CD4-positive, alpha-beta memory T cell (primary cell): Measurements from ENCODE around the gene ANGEL2. TPM values are rescaled to one million over a fixed set of nuclear protein-coding genes. Genes with fewer than 3 reads are reported as not detected.

Source experiments
- CTCF ChIA-PET: fragments of 350-600 bp; sonication (Branson Sonifier 250); formaldehyde crosslinking; loops from one replicate; lab custom pipeline; 2021; ENCODE audit warnings: inconsistent platforms; ENCODE audit not compliant: partially characterized antibody; lab: Charles Lee
- POLR2A ChIA-PET: fragments of 350-600 bp; sonication (Branson Sonifier 250); formaldehyde crosslinking; loops from one replicate; lab custom pipeline; 2021; ENCODE audit not compliant: partially characterized antibody; lab: Charles Lee
- DNase-seq, 5 donors: peaks; one replicate each; pipeline versions ENCODE4 v3.0.0 to v3.0.0-alpha.2; 2020 to 2022; ENCODE audit warnings: mixed read lengths in 1 of 5
- H3K27ac ChIP-seq: one replicate; pipeline ENCODE4 v1.7.0; 2013; ENCODE audit warnings: low read depth, low read length
- H3K27me3 ChIP-seq: 2 replicates; pipeline ENCODE4 v1.7.0; 2013; ENCODE audit warnings: mild to moderate bottlenecking, low read length, moderate library complexity; ENCODE audit not compliant: insufficient read depth
- H3K36me3 ChIP-seq: 2 replicates; pipeline ENCODE4 v1.7.0; 2013; ENCODE audit warnings: mild to moderate bottlenecking, low read length, moderate library complexity; ENCODE audit not compliant: insufficient read depth
- H3K4me1 ChIP-seq: 2 replicates; pipeline ENCODE4 v1.7.0; 2013; ENCODE audit warnings: mild to moderate bottlenecking, low read length, moderate library complexity; ENCODE audit not compliant: insufficient read depth
- H3K4me3 ChIP-seq, 2 donors: one replicate each; pipeline ENCODE4 v1.7.0; 2013; ENCODE audit warnings: low read length in 2 of 2, mild to moderate bottlenecking in 1 of 2
- H3K9me3 ChIP-seq, 2 donors: one replicate each; pipeline ENCODE4 v1.7.0; 2013; ENCODE audit warnings: low read length in 2 of 2, control low read depth in 1 of 2; ENCODE audit not compliant: control insufficient read depth in 1 of 2
- H3K27ac Mint-ChIP-seq, 7 donors: one replicate each; pipeline ENCODE4 v1.8.0; 2020 to 2021; ENCODE audit warnings: mixed read lengths in 7 of 7, mild to moderate bottlenecking in 6 of 7, inconsistent platforms in 3 of 7, moderate library complexity in 3 of 7
- H3K27me3 Mint-ChIP-seq, 2 donors: one replicate each; pipeline ENCODE4 v1.8.0; 2020 to 2021; ENCODE audit warnings: mixed read lengths in 2 of 2
- H3K36me3 Mint-ChIP-seq, 2 donors: one replicate each; pipeline ENCODE4 v1.8.0; 2020 to 2021; ENCODE audit warnings: mixed read lengths in 2 of 2, inconsistent platforms in 1 of 2, mild to moderate bottlenecking in 1 of 2
- H3K4me1 Mint-ChIP-seq, 4 donors: one replicate each; pipeline ENCODE4 v1.8.0; 2020 to 2021; ENCODE audit warnings: mixed read lengths in 4 of 4, mild to moderate bottlenecking in 1 of 4
- H3K4me3 Mint-ChIP-seq, 8 donors: one replicate each; pipeline ENCODE4 v1.8.0; 2020 to 2021; ENCODE audit warnings: mixed read lengths in 8 of 8, mild to moderate bottlenecking in 7 of 8, moderate library complexity in 6 of 8, inconsistent platforms in 3 of 8
- H3K9me3 Mint-ChIP-seq, 8 donors: one replicate each; pipeline ENCODE4 v1.8.0; 2020 to 2021; ENCODE audit warnings: mixed read lengths in 8 of 8, mild to moderate bottlenecking in 5 of 8, inconsistent platforms in 3 of 8, moderate library complexity in 1 of 8
- intact Hi-C: fragments of 100-400 bp; cut with micrococcal nuclease; formaldehyde crosslinking; loops from one replicate; pipeline ENCODE4 v1.15.1; 2023
- polyA plus RNA-seq, 2 donors: library from polyadenylated mRNA; unstranded; fragments of 300-500 nt; fragmentation: Illumina TruSeq; gene quantifications; one replicate each; pipeline ENCODE4 v1.2.3, GENCODE V29; 2021
- total RNA-seq, 2 experiments: library from RNA; stranded (reverse); gene quantifications; one replicate each; pipeline ENCODE4 v1.2.3, GENCODE V29; 2021

ANGEL2 gene
- total and polyA plus RNA-seq, 4 experiments from 2014 or later: 22.3 to 81.4 (median 53.1) TPM

DNA sequence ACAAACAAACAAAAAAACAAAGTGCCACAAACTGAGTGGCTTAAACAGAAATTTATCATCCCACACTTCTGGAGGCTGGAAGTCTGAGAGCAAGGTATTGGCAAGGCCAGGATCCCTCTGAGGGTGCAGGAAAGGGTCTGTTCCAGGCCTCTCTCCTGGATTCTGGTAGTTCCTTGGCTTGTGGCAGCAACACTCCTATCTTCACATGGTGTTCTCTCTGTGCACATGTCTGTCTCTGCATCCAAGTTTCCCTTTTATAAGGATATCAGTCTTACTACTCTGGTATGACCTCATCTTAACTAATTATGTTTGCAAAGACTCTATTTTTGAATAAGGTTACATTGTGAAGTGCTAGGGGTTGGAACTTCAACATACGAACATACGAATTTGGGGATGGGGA lies 70.6 kb downstream of the ANGEL2 start:
- H3K27ac ChIP-seq: no peak overlapping the region
- Mint-ChIP-seq H3K9me3 (peaks cover 0 to 24% (median 9%) of the 10 kb centered on the region in 8 donors), H3K27me3 (peaks cover 6 to 10% of the 10 kb centered on the region in 2 donors), H3K27ac (no peak overlapping the region), H3K4me1 (peaks cover 0 to under 1% (median under 1%) of the 10 kb centered on the region in 4 donors), H3K4me3 (no peak overlapping the region), H3K36me3 (no peaks in the 10 kb centered on the region)
- intact Hi-C loops: no loop called here
- H3K36me3 ChIP-seq: no peaks in the 10 kb centered on the region
- no peak for DNase-seq
- POLR2A ChIA-PET: no interaction called here
- peaks cover 2% of the 10 kb centered on the region for H3K4me1 ChIP-seq
- no peaks in the 10 kb centered on the region for H3K27me3 ChIP-seq
- CTCF ChIA-PET: no interaction called here
- H3K9me3 ChIP-seq: no peaks in the 10 kb centered on the region
- H3K4me3 ChIP-seq: no peak overlapping the region

DNA sequence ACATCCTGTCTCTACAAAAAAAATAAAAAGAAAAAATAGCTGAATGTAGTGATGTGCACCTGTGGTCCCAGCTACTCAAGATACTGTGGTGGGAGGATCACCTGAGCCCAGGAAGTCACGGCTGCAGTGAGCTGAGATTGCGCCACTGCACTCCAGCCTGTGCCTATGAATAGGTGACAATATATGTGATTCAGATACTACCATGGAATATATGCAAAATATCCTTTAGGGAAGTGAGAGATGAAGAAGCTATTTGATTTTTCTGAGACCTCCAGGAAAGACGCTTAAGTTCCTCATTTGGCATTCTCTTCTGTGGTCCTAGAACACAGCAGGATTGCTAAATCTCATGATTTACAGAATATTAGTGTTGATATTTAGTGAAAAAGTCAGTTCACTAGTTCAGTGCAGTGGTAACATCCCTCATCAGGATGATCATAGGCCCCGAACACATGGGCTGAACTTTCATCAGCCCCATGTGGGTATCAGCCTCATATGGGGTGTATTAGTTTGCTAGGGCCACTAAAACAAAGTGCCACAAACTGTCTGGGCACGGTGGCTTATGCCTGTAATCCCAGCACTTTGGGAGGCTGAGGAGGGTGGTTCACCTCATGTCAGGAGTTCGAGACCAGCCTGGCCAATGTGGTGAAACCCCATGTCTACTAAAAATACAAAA lies 71.3 kb downstream of the ANGEL2 start:
- no peak for DNase-seq
- no peaks in the 10 kb centered on the region for H3K4me1 ChIP-seq
- no peaks in the 10 kb centered on the region for H3K9me3 ChIP-seq
- H3K36me3 ChIP-seq: no peaks in the 10 kb centered on the region
- H3K27me3 ChIP-seq: no peaks in the 10 kb centered on the region
- Mint-ChIP-seq H3K27ac (no peak overlapping the region), H3K4me1 (no peaks in the 10 kb centered on the region), H3K36me3 (no peaks in the 10 kb centered on the region), H3K27me3 (peaks cover 5 to 7% of the 10 kb centered on the region in 2 donors), H3K4me3 (no peak overlapping the region), H3K9me3 (peaks cover 0 to 25% (median 11%) of the 10 kb centered on the region in 8 donors)
- no peak overlapping the region for H3K4me3 ChIP-seq
- H3K27ac ChIP-seq: no peak overlapping the region
- CTCF ChIA-PET: no interaction called here
- POLR2A ChIA-PET: no interaction called here
- intact Hi-C loops: no loop called here

DNA sequence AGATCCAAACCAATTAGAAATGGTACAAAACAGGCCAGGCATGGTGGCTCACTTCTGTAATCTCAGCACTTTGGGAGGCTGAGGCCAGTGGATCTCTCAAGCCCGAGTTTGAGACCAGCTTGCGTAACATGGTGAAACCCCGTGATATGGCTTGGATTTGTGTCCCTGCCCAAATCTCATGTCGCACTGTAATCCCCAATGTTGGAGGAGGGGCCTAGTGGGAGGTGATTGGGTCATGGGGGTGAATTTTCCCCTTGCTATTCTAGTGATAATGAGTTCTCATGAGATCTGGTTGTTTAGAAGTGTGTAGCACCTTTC lies 72.3 kb downstream of the ANGEL2 start:
- intact Hi-C loops: no loop called here
- Mint-ChIP-seq H3K9me3 (peaks cover 0 to 20% (median 11%) of the 10 kb centered on the region in 8 donors), H3K27ac (no peak overlapping the region), H3K36me3 (no peaks in the 10 kb centered on the region), H3K4me3 (no peak overlapping the region), H3K4me1 (no peaks in the 10 kb centered on the region), H3K27me3 (peaks cover 2 to 4% of the 10 kb centered on the region in 2 donors)
- no peak overlapping the region for H3K4me3 ChIP-seq
- ChIA-PET CTCF (no interaction called here), POLR2A (no interaction called here)
- H3K27ac ChIP-seq: no peak overlapping the region
- no peaks in the 10 kb centered on the region for H3K9me3 ChIP-seq
- H3K36me3 ChIP-seq: no peaks in the 10 kb centered on the region
- no peak for DNase-seq
- no peaks in the 10 kb centered on the region for H3K27me3 ChIP-seq
- H3K4me1 ChIP-seq: no peaks in the 10 kb centered on the region

DNA sequence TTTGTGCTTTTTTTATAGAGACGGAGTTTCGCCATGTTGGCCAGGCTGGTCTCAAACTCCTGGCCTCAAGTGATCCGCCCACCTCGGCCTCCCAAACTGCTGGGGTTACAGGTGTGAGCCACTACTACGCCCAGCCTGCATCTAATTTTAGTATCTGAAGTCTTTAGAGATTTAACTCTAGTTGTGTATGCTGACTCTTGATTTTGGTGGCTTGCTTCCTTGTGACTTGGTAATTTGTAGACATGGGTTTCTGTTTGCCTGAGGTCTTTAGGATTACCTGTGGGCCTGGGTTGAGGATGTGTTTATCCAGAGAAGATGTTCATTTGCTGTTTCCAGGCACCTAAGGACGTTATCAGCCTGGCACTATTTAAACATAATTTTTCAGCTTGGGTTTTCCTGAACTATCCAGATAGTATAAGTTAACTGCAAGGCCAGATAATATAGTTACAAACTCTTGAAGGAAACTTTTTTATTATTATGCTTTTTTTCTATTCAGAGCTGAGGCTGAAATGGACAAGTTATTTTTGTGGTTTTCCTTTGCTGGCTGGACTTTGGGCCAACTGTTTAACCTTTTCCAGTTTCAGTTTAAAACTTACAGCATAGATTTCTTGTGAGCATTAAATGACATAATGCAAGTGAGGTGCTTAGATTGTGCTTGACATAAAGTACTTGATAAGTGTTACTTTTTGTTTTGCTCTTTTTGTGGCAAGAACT lies 72.8 kb downstream of the ANGEL2 start:
- Histone ChIP-seq H3K4me1 (no peaks in the 10 kb centered on the region), H3K4me3 (no peak overlapping the region), H3K27me3 (no peaks in the 10 kb centered on the region), H3K27ac (no peak overlapping the region), H3K36me3 (no peaks in the 10 kb centered on the region), H3K9me3 (no peaks in the 10 kb centered on the region)
- Mint-ChIP-seq H3K4me3 (no peak overlapping the region), H3K27ac (no peak overlapping the region), H3K4me1 (peaks cover 0 to 1% (median 0%) of the 10 kb centered on the region in 4 donors), H3K9me3 (peaks cover 0 to 17% (median 11%) of the 10 kb centered on the region in 8 donors), H3K36me3 (no peaks in the 10 kb centered on the region), H3K27me3 (peaks cover 2 to 6% of the 10 kb centered on the region in 2 donors)
- no peak for DNase-seq
- ChIA-PET CTCF (no interaction called here), POLR2A (no interaction called here)
- intact Hi-C loops: no loop called here

Other genes with a start within 250 kb of the ANGEL2 start
- 10 to 100 TPM; 38.0 to 38.5 TPM for gene NSL1, start 224.1 kb downstream of the ANGEL2 start, total RNA-seq
- 10 to 100 TPM; 56.3 to 61.8 TPM for gene NSL1, start 224.1 kb downstream of the ANGEL2 start, polyA plus RNA-seq
- 10 to 100 TPM; 13.8 to 17.2 TPM for gene TATDN3, start 224.0 kb downstream of the ANGEL2 start, total RNA-seq
- 10 to 100 TPM; 18.5 to 18.9 TPM for gene TATDN3, start 224.0 kb downstream of the ANGEL2 start, polyA plus RNA-seq
- gene SPATA45, start 168.2 kb downstream of the ANGEL2 start, total RNA-seq: not detected
- gene SPATA45, start 168.2 kb downstream of the ANGEL2 start, polyA plus RNA-seq: not detected
- gene FLVCR1, start 157.6 kb downstream of the ANGEL2 start, total RNA-seq: 10 to 100 TPM; 10.8 to 12.7 TPM
- gene FLVCR1, start 157.6 kb downstream of the ANGEL2 start, polyA plus RNA-seq: 1 to 10 TPM; 1.5 to 3.1 TPM
- gene VASH2, start 65.3 kb downstream of the ANGEL2 start, total RNA-seq: not detected
- under 1 TPM in 1 of 2 donors, not detected in 1; 0.11 TPM for gene VASH2, start 65.3 kb downstream of the ANGEL2 start, polyA plus RNA-seq
- gene RPS6KC1, start 35.4 kb upstream of the ANGEL2 start, total RNA-seq: 10 to 100 TPM; 13.2 to 15.4 TPM
- 1 to 10 TPM; 4.2 to 9.2 TPM for gene RPS6KC1, start 35.4 kb upstream of the ANGEL2 start, polyA plus RNA-seq